ENCODE results near the gene EYS.

Gene EYS

DNA sequence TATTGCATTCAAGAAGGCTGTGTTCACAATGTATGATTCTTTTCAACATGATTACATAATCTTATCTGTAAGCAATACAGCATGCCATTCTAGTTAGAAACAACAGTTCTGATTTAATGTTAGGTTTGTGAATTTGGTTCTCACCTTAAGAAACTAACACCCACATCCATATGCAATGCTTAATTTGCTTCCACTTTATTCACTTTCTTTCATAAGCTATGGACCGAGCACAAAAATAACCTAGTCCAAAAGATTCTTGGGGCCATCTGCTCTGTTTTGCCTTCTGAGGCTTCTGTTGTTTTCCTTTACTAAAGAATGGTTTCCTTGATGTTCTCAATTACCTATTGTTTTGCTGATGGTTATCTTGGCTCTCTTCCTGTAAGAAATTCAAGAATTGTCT is 258.2 kb downstream of the EYS start:
- Mint-ChIP-seq H3K27me3 (ENCODE audit: low read depth, poor library complexity) (no peaks in the 10 kb centered on the region), H3K27ac (no peak overlapping the region), H3K9me3 (no peaks in the 10 kb centered on the region), H3K4me1 (no peaks in the 10 kb centered on the region), H3K4me3 (no peak overlapping the region), H3K36me3 (ENCODE audit: low read depth) (no peaks in the 10 kb centered on the region)
- TF ChIP-seq, protein P1, sequence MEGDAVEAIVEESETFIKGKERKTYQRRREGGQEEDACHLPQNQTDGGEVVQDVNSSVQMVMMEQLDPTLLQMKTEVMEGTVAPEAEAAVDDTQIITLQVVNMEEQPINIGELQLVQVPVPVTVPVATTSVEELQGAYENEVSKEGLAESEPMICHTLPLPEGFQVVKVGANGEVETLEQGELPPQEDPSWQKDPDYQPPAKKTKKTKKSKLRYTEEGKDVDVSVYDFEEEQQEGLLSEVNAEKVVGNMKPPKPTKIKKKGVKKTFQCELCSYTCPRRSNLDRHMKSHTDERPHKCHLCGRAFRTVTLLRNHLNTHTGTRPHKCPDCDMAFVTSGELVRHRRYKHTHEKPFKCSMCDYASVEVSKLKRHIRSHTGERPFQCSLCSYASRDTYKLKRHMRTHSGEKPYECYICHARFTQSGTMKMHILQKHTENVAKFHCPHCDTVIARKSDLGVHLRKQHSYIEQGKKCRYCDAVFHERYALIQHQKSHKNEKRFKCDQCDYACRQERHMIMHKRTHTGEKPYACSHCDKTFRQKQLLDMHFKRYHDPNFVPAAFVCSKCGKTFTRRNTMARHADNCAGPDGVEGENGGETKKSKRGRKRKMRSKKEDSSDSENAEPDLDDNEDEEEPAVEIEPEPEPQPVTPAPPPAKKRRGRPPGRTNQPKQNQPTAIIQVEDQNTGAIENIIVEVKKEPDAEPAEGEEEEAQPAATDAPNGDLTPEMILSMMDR (IDR thresholded peaks at IDR 0.05) = no peak
- DNase-seq = no peak

DNA sequence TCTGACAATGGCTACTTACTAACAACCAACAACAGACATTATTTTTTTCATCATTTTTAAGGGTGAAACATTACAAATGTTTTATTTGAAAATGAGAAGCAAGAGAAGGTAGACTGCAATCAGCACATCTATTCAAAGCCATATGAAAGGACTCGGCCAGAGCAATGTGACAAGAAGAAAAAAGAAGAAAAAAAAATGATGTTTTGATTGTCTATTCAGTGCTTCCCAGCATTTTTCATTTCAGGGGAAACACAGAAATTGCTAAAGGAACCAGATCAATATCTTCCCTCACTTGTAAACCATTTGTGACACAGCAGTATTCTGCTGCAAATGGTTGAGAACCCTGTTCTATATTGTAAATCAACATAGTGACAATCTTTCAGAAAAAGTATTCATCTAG is 270.7 kb downstream of the EYS start:
- no peaks in the 10 kb centered on the region for H3K4me1 Mint-ChIP-seq
- no peak for DNase-seq
- H3K9me3 Mint-ChIP-seq = no peaks in the 10 kb centered on the region

DNA sequence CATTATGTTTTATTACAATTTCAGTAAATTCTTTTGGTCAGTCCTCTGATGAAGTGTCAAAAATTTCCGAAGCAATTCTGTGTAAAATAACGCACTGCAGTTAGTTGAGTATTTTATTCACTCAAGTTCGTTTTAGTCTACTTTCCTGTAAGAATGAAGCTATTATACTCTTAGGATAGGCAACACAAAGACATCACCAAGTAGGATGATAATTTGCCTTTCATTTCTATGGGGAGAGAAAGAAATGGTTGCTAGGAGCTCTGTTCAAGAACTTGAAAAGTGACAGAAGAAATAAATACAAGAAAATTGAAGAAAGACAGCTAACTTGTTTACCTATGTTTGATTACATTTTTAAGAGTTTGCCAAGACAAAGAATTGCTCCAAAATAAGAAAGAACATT is 290.4 kb downstream of the EYS start:
- no peak overlapping the region for H3K27ac Mint-ChIP-seq
- no peaks in the 10 kb centered on the region for H3K27me3 Mint-ChIP-seq (ENCODE audit: low read depth, poor library complexity)
- TF ChIP-seq, protein P1 (IDR thresholded peaks at IDR 0.05) = no peak
- no peaks in the 10 kb centered on the region for H3K36me3 Mint-ChIP-seq (ENCODE audit: low read depth)
- H3K4me3 Mint-ChIP-seq = no peak overlapping the region
- H3K9me3 Mint-ChIP-seq = no peaks in the 10 kb centered on the region
- no peak for DNase-seq
- no peaks in the 10 kb centered on the region for H3K4me1 Mint-ChIP-seq

More for the DNA sequence above, 270.7 kb downstream of the EYS start:
- Mint-ChIP-seq H3K4me3 (no peak overlapping the region), H3K27me3 (ENCODE audit: low read depth, poor library complexity) (no peaks in the 10 kb centered on the region), H3K36me3 (ENCODE audit: low read depth) (no peaks in the 10 kb centered on the region), H3K27ac (no peak overlapping the region)
- TF ChIP-seq, protein P1 (IDR thresholded peaks at IDR 0.05) = no peak

DNA sequence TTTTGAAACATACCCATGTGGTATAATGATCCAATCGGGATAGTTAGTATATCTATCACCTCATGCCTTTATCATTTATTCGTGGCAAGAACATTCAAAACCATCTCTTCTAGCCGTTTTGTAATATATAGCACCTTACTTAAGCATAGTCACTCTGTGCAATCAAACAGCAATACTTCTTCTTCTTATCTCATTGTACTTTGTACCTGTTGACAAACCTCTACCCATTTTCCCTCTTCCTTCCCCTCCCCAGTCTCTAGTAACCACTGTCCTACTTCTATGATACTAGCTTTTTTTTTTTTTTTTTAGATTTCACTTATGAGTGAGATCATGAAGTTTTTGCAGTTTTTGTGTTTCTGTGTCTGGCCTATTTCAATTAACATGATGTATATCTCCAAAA is 296.7 kb downstream of the EYS start:
- Mint-ChIP-seq H3K4me3 (no peak overlapping the region), H3K27me3 (ENCODE audit: low read depth, poor library complexity) (no peaks in the 10 kb centered on the region), H3K9me3 (no peaks in the 10 kb centered on the region), H3K4me1 (no peaks in the 10 kb centered on the region), H3K36me3 (ENCODE audit: low read depth) (no peaks in the 10 kb centered on the region), H3K27ac (no peak overlapping the region)
- TF ChIP-seq, protein P1 (IDR thresholded peaks at IDR 0.05) = no peak
- no peak for DNase-seq

DNA sequence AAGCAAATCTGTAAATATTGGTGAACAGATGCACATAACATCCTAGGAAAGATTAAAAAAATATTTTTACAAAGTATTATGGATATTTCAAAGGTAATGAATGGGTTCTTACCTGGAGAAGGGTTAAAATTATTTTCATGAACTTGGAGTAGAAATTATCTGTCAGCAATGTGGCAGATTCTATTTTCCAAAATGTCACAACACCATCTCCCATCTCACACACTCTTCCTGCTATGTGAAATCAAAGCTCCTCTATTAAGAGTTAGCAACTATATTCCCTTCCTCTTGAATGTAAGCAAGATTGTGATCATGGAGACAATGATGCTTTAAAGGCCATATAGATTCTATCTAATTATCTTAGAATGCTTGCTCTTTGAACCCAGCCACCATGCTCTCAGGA is 304.5 kb downstream of the EYS start:
- no peak for DNase-seq
- Mint-ChIP-seq H3K27ac (no peak overlapping the region), H3K27me3 (ENCODE audit: low read depth, poor library complexity) (no peaks in the 10 kb centered on the region), H3K36me3 (ENCODE audit: low read depth) (no peaks in the 10 kb centered on the region), H3K9me3 (no peaks in the 10 kb centered on the region), H3K4me1 (no peaks in the 10 kb centered on the region), H3K4me3 (no peak overlapping the region)
- TF ChIP-seq, protein P1 (IDR thresholded peaks at IDR 0.05) = no peak

DNA sequence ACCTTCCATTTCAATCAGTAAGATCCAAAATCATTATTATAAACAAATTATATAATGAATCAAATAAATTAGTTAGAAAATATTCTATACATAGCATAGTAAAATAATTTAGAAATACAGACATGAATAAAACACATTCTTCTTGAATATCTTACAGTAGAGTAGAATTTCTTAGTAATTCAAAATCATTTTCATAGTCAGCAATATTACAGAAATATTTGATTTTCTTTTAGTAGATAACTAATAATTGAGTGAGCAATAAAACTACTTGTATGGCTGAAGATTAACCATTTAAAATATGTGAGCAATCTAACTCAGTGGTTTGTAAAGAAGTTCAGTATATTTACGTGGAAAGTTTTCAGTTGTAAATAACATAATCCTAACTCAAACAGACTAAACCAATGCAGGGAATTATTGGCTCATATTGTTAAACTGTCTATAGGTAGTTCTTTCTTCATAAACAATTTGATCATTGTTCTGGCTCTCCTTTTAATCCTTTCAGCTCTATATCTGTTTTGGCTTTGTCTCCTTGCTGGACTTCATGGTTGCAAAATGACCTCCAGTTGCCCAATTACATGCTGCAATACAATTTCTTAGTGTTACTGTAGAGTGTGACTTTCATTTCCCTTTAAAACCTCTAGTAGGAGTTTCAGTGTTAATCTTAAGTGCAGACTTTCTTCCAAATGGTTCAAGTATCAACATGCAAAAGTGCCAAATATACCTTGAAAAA is 307.5 kb downstream of the EYS start:
- no peaks in the 10 kb centered on the region for H3K36me3 Mint-ChIP-seq (ENCODE audit: low read depth)
- no peak overlapping the region for H3K4me3 Mint-ChIP-seq
- no peaks in the 10 kb centered on the region for H3K9me3 Mint-ChIP-seq
- H3K27me3 Mint-ChIP-seq (ENCODE audit: low read depth, poor library complexity) = peaks cover 5% of the 10 kb centered on the region
- no peak for DNase-seq
- H3K27ac Mint-ChIP-seq = no peak overlapping the region
- no peaks in the 10 kb centered on the region for H3K4me1 Mint-ChIP-seq
- TF ChIP-seq, protein P1 (IDR thresholded peaks at IDR 0.05) = no peak
